ENCODE measurements around the gene MTHFD2. TPM values are rescaled to one million over a fixed set of nuclear protein-coding genes. Genes with fewer than 3 reads are reported as not detected.

MTHFD2 gene
- total RNA-seq, 2 donors from 2014 or later: 15.8 to 25.7 TPM

- ATAC-seq (no peak), DNase-seq (no peak)
- TF ChIP-seq CTCF (IDR thresholded peaks at IDR 0.05) (no peak), POLR2A (IDR thresholded peaks at IDR 0.05) (no peak)
- no peak overlapping the region for H3K27ac ChIP-seq
- intact Hi-C loops (cut with DNase I): no loop called here
- H3K4me1 ChIP-seq: peaks cover 7% of the 10 kb centered on the region
- no peaks in the 10 kb centered on the region for H3K27me3 ChIP-seq
- no peak overlapping the region for H3K4me3 ChIP-seq
- H3K9me3 ChIP-seq: no peaks in the 10 kb centered on the region
- H3K36me3 ChIP-seq (replicated peaks in 1 of 2; ENCODE audit: insufficient read depth in 1 of 2, low read depth in 2 of 2): no peaks in the 10 kb centered on the region
- 73 to 88% methylated on average over 3 to 4 of the region's 4 CpGs for WGBS, 2 donors
Measured at GRCh38 chr2:74259733-74260132, 61.3 kb downstream of the MTHFD2 start.

GRCh38 chr2:74260495-74260894, 62.1 kb downstream of the MTHFD2 start:
- H3K36me3 ChIP-seq (replicated peaks in 1 of 2; ENCODE audit: insufficient read depth in 1 of 2, low read depth in 2 of 2): no peaks in the 10 kb centered on the region
- intact Hi-C loops (cut with DNase I): no loop called here
- no peaks in the 10 kb centered on the region for H3K9me3 ChIP-seq
- H3K27ac ChIP-seq: no peak overlapping the region
- peaks cover 7% of the 10 kb centered on the region for H3K4me1 ChIP-seq
- no peak for DNase-seq
- 50 to 59% methylated on average over 2 of the region's 2 CpGs for WGBS, 2 donors
- TF ChIP-seq POLR2A (IDR thresholded peaks at IDR 0.05) (no peak), CTCF (IDR thresholded peaks at IDR 0.05) (no peak)
- no peaks in the 10 kb centered on the region for H3K27me3 ChIP-seq
- no peak for ATAC-seq
- H3K4me3 ChIP-seq: no peak overlapping the region

- 21 to 48% methylated on average over 6 of the region's 6 CpGs for WGBS, 2 donors
- DNase-seq: peak; percentile 23 to 43 (median 33)
Measured at GRCh38 chr2:74261204-74261864, 62.9 kb downstream of the MTHFD2 start.

GRCh38 chr2:74262681-74263080, 64.3 kb downstream of the MTHFD2 start:
- no peaks in the 10 kb centered on the region for H3K9me3 ChIP-seq
- WGBS, 2 donors: 88 to 93% methylated on average over 6 of the region's 6 CpGs
- no peak for TF ChIP-seq CTCF (IDR thresholded peaks at IDR 0.05)
- no peak for TF ChIP-seq POLR2A (IDR thresholded peaks at IDR 0.05)
- peaks cover 7% of the 10 kb centered on the region for H3K4me1 ChIP-seq
- H3K27me3 ChIP-seq: no peaks in the 10 kb centered on the region
- no peak overlapping the region for H3K27ac ChIP-seq
- intact Hi-C loops (cut with DNase I): no loop called here
- DNase-seq (no peak), ATAC-seq (no peak)
- H3K36me3 ChIP-seq (replicated peaks in 1 of 2; ENCODE audit: insufficient read depth in 1 of 2, low read depth in 2 of 2): no peaks in the 10 kb centered on the region
- H3K4me3 ChIP-seq: no peak overlapping the region

More at GRCh38 chr2:74261204-74261864, 62.9 kb downstream of the MTHFD2 start:
- ATAC-seq: no peak
- intact Hi-C loops (cut with DNase I): no loop called here
- Histone ChIP-seq H3K4me3 (no peak overlapping the region), H3K4me1 (peaks cover 7% of the 10 kb centered on the region), H3K27ac (no peak overlapping the region), H3K36me3 (replicated peaks in 1 of 2; ENCODE audit: insufficient read depth in 1 of 2, low read depth in 2 of 2) (no peaks in the 10 kb centered on the region), H3K27me3 (no peaks in the 10 kb centered on the region), H3K9me3 (no peaks in the 10 kb centered on the region)
- TF ChIP-seq CTCF (IDR thresholded peaks at IDR 0.05) (peak in 6 of 7 experiments; percentile 10 to 56 (median 46)), POLR2A (IDR thresholded peaks at IDR 0.05) (no peak)

- Histone ChIP-seq H3K27ac (no peak overlapping the region), H3K36me3 (replicated peaks in 1 of 2; ENCODE audit: insufficient read depth in 1 of 2, low read depth in 2 of 2) (no peaks in the 10 kb centered on the region), H3K4me3 (no peak overlapping the region), H3K9me3 (no peaks in the 10 kb centered on the region), H3K27me3 (no peaks in the 10 kb centered on the region), H3K4me1 (peaks cover 1% of the 10 kb centered on the region)
- intact Hi-C loops (cut with DNase I): no loop called here
- ATAC-seq (no peak), DNase-seq (no peak)
- 10 to 22% methylated on average over 1 of the region's 1 CpG for WGBS, 2 donors
- no peak for TF ChIP-seq POLR2A (IDR thresholded peaks at IDR 0.05)
Measured at GRCh38 chr2:74264281-74264680, 65.9 kb downstream of the MTHFD2 start.

Data from body of pancreas (tissue), 4 donors.